Immature natural killer cell (primary cell): Measurements from ENCODE around the gene ADCY5. TPM values are rescaled to one million over a fixed set of nuclear protein-coding genes. Genes with fewer than 3 reads are reported as not detected.

Experiments used
- DNase-seq, 3 donors: peaks; one replicate each; pipeline ENCODE4 v3.0.0; 2022; ENCODE audit warnings: mixed read lengths in 1 of 3
- H3K27ac Mint-ChIP-seq, 6 donors: one replicate each; pipeline ENCODE4 v1.8.0; 2020; ENCODE audit warnings: mixed read lengths in 6 of 6, mild to moderate bottlenecking in 5 of 6, inconsistent platforms in 4 of 6, moderate library complexity in 3 of 6
- H3K27me3 Mint-ChIP-seq, 3 donors: one replicate each; pipeline ENCODE4 v1.8.0; 2020 to 2021; ENCODE audit warnings: low read depth in 3 of 3, mild to moderate bottlenecking in 3 of 3, mixed read lengths in 3 of 3, moderate library complexity in 3 of 3, inconsistent platforms in 1 of 3
- H3K36me3 Mint-ChIP-seq, 3 donors: one replicate each; pipeline ENCODE4 v1.8.0; 2020; ENCODE audit warnings: mixed read lengths in 3 of 3, inconsistent platforms in 2 of 3, mild to moderate bottlenecking in 2 of 3
- H3K4me1 Mint-ChIP-seq, 2 donors: one replicate each; pipeline ENCODE4 v1.8.0; 2020; ENCODE audit warnings: inconsistent platforms in 2 of 2, mild to moderate bottlenecking in 2 of 2, mixed read lengths in 2 of 2, moderate library complexity in 1 of 2
- H3K4me3 Mint-ChIP-seq, 5 donors: one replicate each; pipeline ENCODE4 v1.8.0; 2020; ENCODE audit warnings: mild to moderate bottlenecking in 5 of 5, mixed read lengths in 5 of 5, inconsistent platforms in 3 of 5, moderate library complexity in 3 of 5
- H3K9me3 Mint-ChIP-seq, 6 donors: one replicate each; pipeline ENCODE4 v1.8.0; 2020; ENCODE audit warnings: mild to moderate bottlenecking in 6 of 6, mixed read lengths in 6 of 6, inconsistent platforms in 4 of 6, moderate library complexity in 3 of 6
- polyA plus RNA-seq, 3 donors: library from polyadenylated mRNA; unstranded; fragments of 300-500 nt; fragmentation: Illumina TruSeq; gene quantifications; one replicate each; pipeline ENCODE4 v1.2.3, GENCODE V29; 2021

ADCY5 gene
- polyA plus RNA-seq, 3 donors from 2014 or later: 0.03 TPM; not detected in 2

- Mint-ChIP-seq H3K27me3 (peaks cover 3 to 9% (median 5%) of the 10 kb centered on the region in 3 donors), H3K27ac (no peak overlapping the region), H3K9me3 (no peaks in the 10 kb centered on the region), H3K4me3 (no peak overlapping the region), H3K4me1 (no peaks in the 10 kb centered on the region), H3K36me3 (no peaks in the 10 kb centered on the region)
- no peak for DNase-seq
Observed at GRCh38 chr3:123344175-123344906, 104.5 kb downstream of the ADCY5 start.

GRCh38 chr3:123343296-123344174 lies 105.4 kb downstream of the ADCY5 start:
- DNase-seq: no peak
- Mint-ChIP-seq H3K4me3 (no peak overlapping the region), H3K27ac (no peak overlapping the region), H3K36me3 (no peaks in the 10 kb centered on the region), H3K9me3 (no peaks in the 10 kb centered on the region), H3K4me1 (no peaks in the 10 kb centered on the region), H3K27me3 (peaks cover 2 to 9% (median 3%) of the 10 kb centered on the region in 3 donors)

GRCh38 chr3:123342631-123343080 lies 106.2 kb downstream of the ADCY5 start:
- no peaks in the 10 kb centered on the region for H3K9me3 Mint-ChIP-seq
- no peak overlapping the region for H3K27ac Mint-ChIP-seq
- no peaks in the 10 kb centered on the region for H3K4me1 Mint-ChIP-seq
- no peak for DNase-seq
- no peaks in the 10 kb centered on the region for H3K36me3 Mint-ChIP-seq
- no peak overlapping the region for H3K4me3 Mint-ChIP-seq
- peaks cover 2 to 9% (median 2%) of the 10 kb centered on the region in 3 donors for H3K27me3 Mint-ChIP-seq

- Mint-ChIP-seq H3K27ac (no peak overlapping the region), H3K27me3 (peaks cover 0 to 7% (median 0%) of the 10 kb centered on the region in 3 donors), H3K4me3 (no peak overlapping the region), H3K4me1 (no peaks in the 10 kb centered on the region), H3K36me3 (no peaks in the 10 kb centered on the region), H3K9me3 (no peaks in the 10 kb centered on the region)
- no peak for DNase-seq
Observed at GRCh38 chr3:123341871-123342630, 106.8 kb downstream of the ADCY5 start.

GRCh38 chr3:123340336-123340735 lies 108.6 kb downstream of the ADCY5 start:
- Mint-ChIP-seq H3K27me3 (peaks cover 0 to 1% (median 0%) of the 10 kb centered on the region in 3 donors), H3K36me3 (no peaks in the 10 kb centered on the region), H3K4me3 (no peak overlapping the region), H3K4me1 (peaks cover 1 to 2% of the 10 kb centered on the region in 2 donors), H3K27ac (no peak overlapping the region), H3K9me3 (no peaks in the 10 kb centered on the region)
- DNase-seq: no peak

- no peak overlapping the region for H3K4me3 Mint-ChIP-seq
- no peaks in the 10 kb centered on the region for H3K36me3 Mint-ChIP-seq
- H3K27ac Mint-ChIP-seq: no peak overlapping the region
- peaks cover 0 to 2% (median 1%) of the 10 kb centered on the region in 3 donors for H3K27me3 Mint-ChIP-seq
- peaks cover 0 to 1% (median 0%) of the 10 kb centered on the region in 6 donors for H3K9me3 Mint-ChIP-seq
- H3K4me1 Mint-ChIP-seq: peaks cover 8 to 9% of the 10 kb centered on the region in 2 donors
- DNase-seq: no peak
Observed at GRCh38 chr3:123339302-123339701, 109.6 kb downstream of the ADCY5 start.

- H3K4me1 Mint-ChIP-seq: peaks cover 8 to 9% of the 10 kb centered on the region in 2 donors
- no peaks in the 10 kb centered on the region for H3K36me3 Mint-ChIP-seq
- peaks cover 0 to 2% (median 1%) of the 10 kb centered on the region in 3 donors for H3K27me3 Mint-ChIP-seq
- H3K27ac Mint-ChIP-seq: no peak overlapping the region
- H3K4me3 Mint-ChIP-seq: no peak overlapping the region
- no peak for DNase-seq
- H3K9me3 Mint-ChIP-seq: peaks cover 0 to 1% (median 0%) of the 10 kb centered on the region in 6 donors
Observed at GRCh38 chr3:123338620-123339061, 110.2 kb downstream of the ADCY5 start.

- no peaks in the 10 kb centered on the region for H3K36me3 Mint-ChIP-seq
Observed at GRCh38 chr3:123337948-123338619, 110.8 kb downstream of the ADCY5 start.

GRCh38 chr3:123337226-123337625 lies 111.7 kb downstream of the ADCY5 start:
- Mint-ChIP-seq H3K4me3 (no peak overlapping the region), H3K9me3 (peaks cover 0 to 1% (median 0%) of the 10 kb centered on the region in 6 donors), H3K27me3 (peaks cover 0 to 2% (median 1%) of the 10 kb centered on the region in 3 donors), H3K4me1 (peaks cover 8 to 9% of the 10 kb centered on the region in 2 donors), H3K27ac (no peak overlapping the region), H3K36me3 (no peaks in the 10 kb centered on the region)
- no peak for DNase-seq

More at GRCh38 chr3:123337948-123338619, 110.8 kb downstream of the ADCY5 start:
- H3K9me3 Mint-ChIP-seq: peaks cover 0 to 1% (median 0%) of the 10 kb centered on the region in 6 donors
- no peak overlapping the region for H3K4me3 Mint-ChIP-seq
- DNase-seq: no peak
- peaks cover 8 to 9% of the 10 kb centered on the region in 2 donors for H3K4me1 Mint-ChIP-seq
- no peak overlapping the region for H3K27ac Mint-ChIP-seq
- H3K27me3 Mint-ChIP-seq: peaks cover 0 to 2% (median 1%) of the 10 kb centered on the region in 3 donors

GRCh38 chr3:123336441-123336851 lies 112.4 kb downstream of the ADCY5 start:
- no peak for DNase-seq
- Mint-ChIP-seq H3K27me3 (peaks cover 0 to 2% (median 1%) of the 10 kb centered on the region in 3 donors), H3K4me1 (peaks cover 8 to 9% of the 10 kb centered on the region in 2 donors), H3K36me3 (no peaks in the 10 kb centered on the region), H3K4me3 (no peak overlapping the region), H3K9me3 (peaks cover 0 to 1% (median 0%) of the 10 kb centered on the region in 6 donors), H3K27ac (no peak overlapping the region)

- H3K36me3 Mint-ChIP-seq: no peaks in the 10 kb centered on the region
- H3K27ac Mint-ChIP-seq: no peak overlapping the region
- H3K4me1 Mint-ChIP-seq: peaks cover 8 to 9% of the 10 kb centered on the region in 2 donors
- peaks cover 0 to 2% (median 1%) of the 10 kb centered on the region in 3 donors for H3K27me3 Mint-ChIP-seq
- H3K4me3 Mint-ChIP-seq: no peak overlapping the region
- DNase-seq: no peak
- H3K9me3 Mint-ChIP-seq: peaks cover 0 to 1% (median 0%) of the 10 kb centered on the region in 6 donors
Observed at GRCh38 chr3:123336001-123336400, 112.9 kb downstream of the ADCY5 start.

GRCh38 chr3:123335007-123335670 lies 113.8 kb downstream of the ADCY5 start:
- no peaks in the 10 kb centered on the region for H3K36me3 Mint-ChIP-seq
- peaks cover 8 to 9% of the 10 kb centered on the region in 2 donors for H3K4me1 Mint-ChIP-seq
- peak overlapping the region in 2 of 5 donors; percentile 6 to 24 for H3K4me3 Mint-ChIP-seq
- peaks cover 0 to 1% (median 0%) of the 10 kb centered on the region in 6 donors for H3K9me3 Mint-ChIP-seq
- DNase-seq: peak in 2 of 3 donors; percentile 4 to 6
- no peak overlapping the region for H3K27ac Mint-ChIP-seq
- peaks cover 0 to 2% (median 1%) of the 10 kb centered on the region in 3 donors for H3K27me3 Mint-ChIP-seq
